Left lung (tissue), 10 donors: Measurements from ENCODE around the gene SLC22A13. TPM values are rescaled to one million over a fixed set of nuclear protein-coding genes. Genes with fewer than 3 reads are reported as not detected.

Experiments
- ATAC-seq: fragments of 200-7000 bp; cut with Tn5 transposase; one replicate; pipeline ENCODE4 v1.9.1; 2020; ENCODE audit warnings: moderate library complexity
- DNase-seq, 4 donors: peaks; one replicate each; pipeline ENCODE4 v3.0.0-alpha.2; 2013 to 2020
- H3K27ac ChIP-seq, 2 donors: fragments of 200-600 bp; sonication (generic) in 1 of 2; one replicate each; pipeline versions ENCODE4 v1.5.0 to v1.8.0; 2020 to 2021
- H3K27me3 ChIP-seq, 2 donors: fragments of 200-600 bp; sonication (generic) in 1 of 2; one replicate each; pipeline versions ENCODE4 v1.5.0 to v1.8.0; 2020 to 2021
- H3K36me3 ChIP-seq, 2 donors: fragments of 200-600 bp; sonication (generic) in 1 of 2; one replicate each; pipeline versions ENCODE4 v1.5.0 to v1.8.0; 2020 to 2021
- H3K4me1 ChIP-seq, 2 donors: fragments of 200-600 bp; one replicate each; pipeline ENCODE4 v1.8.0; 2021
- H3K4me3 ChIP-seq, 2 donors: fragments of 200-600 bp; sonication (generic) in 1 of 2; one replicate each; pipeline versions ENCODE4 v1.5.0 to v1.8.0; 2020 to 2021; ENCODE audit warnings: mild to moderate bottlenecking in 1 of 2
- H3K9me3 ChIP-seq, 2 donors: fragments of 200-600 bp; sonication (generic) in 1 of 2; one replicate each; pipeline versions ENCODE4 v1.5.0 to v1.8.0; 2020 to 2021
- CTCF ChIP-seq, 2 donors: fragments of 200-600 bp; sonication (generic) in 1 of 2; IDR thresholded peaks; one replicate each; pipeline versions ENCODE4 v1.5.0 to v1.8.0; 2021; ENCODE audit warnings: antibody characterized with exemption in 2 of 2
- intact Hi-C, 2 donors: fragments of 100-400 bp; cut with DNase I; formaldehyde crosslinking; loops; one replicate each; pipeline versions ENCODE4 v1.11.2 to v1.14.2; 2022
- polyA plus RNA-seq, 6 donors: library from polyadenylated mRNA; unstranded; fragments of 120-200 nt; gene quantifications; one replicate each; pipeline ENCODE4 v1.2.1, GENCODE V29; 2013; ENCODE audit not compliant: insufficient read length in 6 of 6
- total RNA-seq, 2 donors: library from RNA; stranded (reverse); fragmentation: NEBNext Ultra II Directional; extraction: Animal tissue kit (Norgen Biotek cat#: 25700); gene quantifications; one replicate each; pipeline ENCODE4 v1.2.1, GENCODE V29; 2021
- donor health status: DM: no; HTN: yes; CAD: no.
- donor health status: DM: no; HTN: no; CAD: no.

Gene SLC22A13
- total and polyA plus RNA-seq, 8 donors = 0.11 to 0.68 (median 0.36) TPM

- no peak for TF ChIP-seq CTCF (IDR thresholded peaks at IDR 0.05)
- Histone ChIP-seq H3K4me3 (no peak overlapping the region), H3K27ac (no peak overlapping the region), H3K27me3 (no peaks in the 10 kb centered on the region), H3K4me1 (no peaks in the 10 kb centered on the region), H3K36me3 (no peaks in the 10 kb centered on the region), H3K9me3 (no peaks in the 10 kb centered on the region)
- intact Hi-C loops = no loop called here
- ATAC-seq = no peak
- no peak for DNase-seq
Measured at GRCh38 chr3:38314112-38314763, 48.6 kb downstream of the SLC22A13 start.

GRCh38 chr3:38314764-38315487 lies 49.3 kb downstream of the SLC22A13 start:
- DNase-seq (no peak), ATAC-seq (no peak)
- Histone ChIP-seq H3K4me1 (no peaks in the 10 kb centered on the region), H3K36me3 (no peaks in the 10 kb centered on the region), H3K27me3 (no peaks in the 10 kb centered on the region), H3K9me3 (no peaks in the 10 kb centered on the region), H3K27ac (no peak overlapping the region), H3K4me3 (no peak overlapping the region)
- intact Hi-C loops = no loop called here
- no peak for TF ChIP-seq CTCF (IDR thresholded peaks at IDR 0.05)

GRCh38 chr3:38315488-38316230 lies 50.0 kb downstream of the SLC22A13 start:
- Histone ChIP-seq H3K36me3 (no peaks in the 10 kb centered on the region), H3K27me3 (no peaks in the 10 kb centered on the region), H3K9me3 (peaks cover 0 to 3% of the 10 kb centered on the region in 2 donors), H3K4me1 (no peaks in the 10 kb centered on the region), H3K4me3 (no peak overlapping the region), H3K27ac (no peak overlapping the region)
- no peak for TF ChIP-seq CTCF (IDR thresholded peaks at IDR 0.05)
- no peak for ATAC-seq
- DNase-seq = no peak
- intact Hi-C loops = no loop called here

- DNase-seq (no peak), ATAC-seq (no peak)
- H3K36me3 ChIP-seq = no peaks in the 10 kb centered on the region
Measured at GRCh38 chr3:38316356-38317191, 51.0 kb downstream of the SLC22A13 start.

More at GRCh38 chr3:38316356-38317191, 51.0 kb downstream of the SLC22A13 start:
- TF ChIP-seq CTCF (IDR thresholded peaks at IDR 0.05) = no peak
- intact Hi-C loops = no loop called here
- H3K4me3 ChIP-seq = no peak overlapping the region
- no peak overlapping the region for H3K27ac ChIP-seq
- H3K4me1 ChIP-seq = no peaks in the 10 kb centered on the region
- H3K9me3 ChIP-seq = peaks cover 0 to 3% of the 10 kb centered on the region in 2 donors
- no peaks in the 10 kb centered on the region for H3K27me3 ChIP-seq
